ENCODE results near the gene NMRK2. TPM values are rescaled to one million over a fixed set of nuclear protein-coding genes. Genes with fewer than 3 reads are reported as not detected.

The NMRK2 gene
- total RNA-seq, 1 experiment from 2014 or later = not detected

DNA sequence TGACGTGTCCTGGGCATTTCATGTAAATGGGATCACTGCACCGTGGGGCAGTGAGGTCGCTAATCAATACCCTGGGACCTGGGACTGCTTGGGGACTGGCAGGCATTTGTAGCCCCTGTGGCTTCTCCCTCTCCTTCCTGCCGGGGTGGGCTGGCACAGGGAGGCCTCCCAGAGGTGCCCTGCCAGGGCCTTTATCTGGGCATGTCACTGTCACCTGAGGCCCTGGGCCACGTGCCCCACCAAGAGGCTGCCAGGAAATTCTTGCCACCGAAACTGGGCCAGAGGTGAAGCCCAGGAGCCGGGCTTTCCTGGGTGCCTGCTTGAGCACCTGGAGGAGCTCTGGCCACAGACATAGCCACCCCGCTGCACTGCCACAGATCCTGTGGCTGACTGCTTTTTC, 1.8 kb upstream of the NMRK2 start:
- POLR2A ChIA-PET = interaction anchor here (0.6 to 1.5 kb wide), 2 partner anchors 25 to 54 kb away, joined by 3 read pairs; partner anchors contain the start of gene EEF2
- no peak overlapping the region for H3K4me2 ChIP-seq (ENCODE audit: low read length)

More for the DNA sequence above, 1.8 kb upstream of the NMRK2 start:
- no peaks in the 10 kb centered on the region for H4K20me1 ChIP-seq (ENCODE audit: insufficient read depth)
- ChIA-PET CTCF (no interaction called here), RAD21 (ENCODE audit: low non-redundant PET in 1 of 2, low total read pairs in 2 of 2, uncharacterized antibody in 2 of 2, unreplicated experiment in 2 of 2) (no interaction called here)
- no peak for DNase-seq (ENCODE audit: low read depth, low spot score)
- no peak overlapping the region for H3K4me3 ChIP-seq (replicated peaks in 1 of 2; ENCODE audit: low read depth in 1 of 2, low read length in 2 of 2)
- H3K36me3 ChIP-seq (ENCODE audit: control insufficient read depth in 1 of 2, insufficient read depth in 2 of 2, low read length in 2 of 2) = no peaks in the 10 kb centered on the region
- H2AFZ ChIP-seq (ENCODE audit: low read depth, low read length, poor library complexity, severe bottlenecking) = no peak overlapping the region
- BruUV-seq (replicated peaks) = no TSS peak
- H3K9ac ChIP-seq (ENCODE audit: low read length) = no peak overlapping the region
- peaks cover 7% of the 10 kb centered on the region in 2 experiments; a peak in 3 of 4 replicates for H3K4me1 ChIP-seq (ENCODE audit: control insufficient read depth in 1 of 2, insufficient read depth in 2 of 2, low read length in 2 of 2)
- H3K27ac ChIP-seq (ENCODE audit: low read depth, low read length) = 0 out of 2 replicates have a peak overlapping the region, but pooled peaks have one; percentile 16
- no peaks in the 10 kb centered on the region for H3K79me2 ChIP-seq (ENCODE audit: insufficient read depth, low read length)
- TF ChIP-seq, protein P1, sequence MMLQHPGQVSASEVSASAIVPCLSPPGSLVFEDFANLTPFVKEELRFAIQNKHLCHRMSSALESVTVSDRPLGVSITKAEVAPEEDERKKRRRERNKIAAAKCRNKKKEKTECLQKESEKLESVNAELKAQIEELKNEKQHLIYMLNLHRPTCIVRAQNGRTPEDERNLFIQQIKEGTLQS (IDR thresholded peaks at IDR 0.05) = no peak
- no peak for TF ChIP-seq FOSL1 (IDR thresholded peaks at IDR 0.05; ENCODE audit: low read depth)
- TF ChIP-seq, protein P2, sequence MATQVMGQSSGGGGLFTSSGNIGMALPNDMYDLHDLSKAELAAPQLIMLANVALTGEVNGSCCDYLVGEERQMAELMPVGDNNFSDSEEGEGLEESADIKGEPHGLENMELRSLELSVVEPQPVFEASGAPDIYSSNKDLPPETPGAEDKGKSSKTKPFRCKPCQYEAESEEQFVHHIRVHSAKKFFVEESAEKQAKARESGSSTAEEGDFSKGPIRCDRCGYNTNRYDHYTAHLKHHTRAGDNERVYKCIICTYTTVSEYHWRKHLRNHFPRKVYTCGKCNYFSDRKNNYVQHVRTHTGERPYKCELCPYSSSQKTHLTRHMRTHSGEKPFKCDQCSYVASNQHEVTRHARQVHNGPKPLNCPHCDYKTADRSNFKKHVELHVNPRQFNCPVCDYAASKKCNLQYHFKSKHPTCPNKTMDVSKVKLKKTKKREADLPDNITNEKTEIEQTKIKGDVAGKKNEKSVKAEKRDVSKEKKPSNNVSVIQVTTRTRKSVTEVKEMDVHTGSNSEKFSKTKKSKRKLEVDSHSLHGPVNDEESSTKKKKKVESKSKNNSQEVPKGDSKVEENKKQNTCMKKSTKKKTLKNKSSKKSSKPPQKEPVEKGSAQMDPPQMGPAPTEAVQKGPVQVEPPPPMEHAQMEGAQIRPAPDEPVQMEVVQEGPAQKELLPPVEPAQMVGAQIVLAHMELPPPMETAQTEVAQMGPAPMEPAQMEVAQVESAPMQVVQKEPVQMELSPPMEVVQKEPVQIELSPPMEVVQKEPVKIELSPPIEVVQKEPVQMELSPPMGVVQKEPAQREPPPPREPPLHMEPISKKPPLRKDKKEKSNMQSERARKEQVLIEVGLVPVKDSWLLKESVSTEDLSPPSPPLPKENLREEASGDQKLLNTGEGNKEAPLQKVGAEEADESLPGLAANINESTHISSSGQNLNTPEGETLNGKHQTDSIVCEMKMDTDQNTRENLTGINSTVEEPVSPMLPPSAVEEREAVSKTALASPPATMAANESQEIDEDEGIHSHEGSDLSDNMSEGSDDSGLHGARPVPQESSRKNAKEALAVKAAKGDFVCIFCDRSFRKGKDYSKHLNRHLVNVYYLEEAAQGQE (IDR thresholded peaks at IDR 0.05; ENCODE audit: low read depth) = no peak
- no peak for TF ChIP-seq TCF7L2 (IDR thresholded peaks at IDR 0.05; ENCODE audit: borderline replicate concordance, extremely low read depth, insufficient read depth, insufficient read length)
- TF ChIP-seq, protein P3, sequence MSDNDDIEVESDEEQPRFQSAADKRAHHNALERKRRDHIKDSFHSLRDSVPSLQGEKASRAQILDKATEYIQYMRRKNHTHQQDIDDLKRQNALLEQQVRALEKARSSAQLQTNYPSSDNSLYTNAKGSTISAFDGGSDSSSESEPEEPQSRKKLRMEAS (IDR thresholded peaks at IDR 0.05) = peak; percentile 47; the same call in 1 of the 2 replicates
- intact Hi-C loops (cut with micrococcal nuclease) = no loop called here
- peak; percentile 27; the same call in 1 of the 2 replicates for ATAC-seq
- H3K9me3 ChIP-seq (ENCODE audit: control insufficient read depth in 1 of 2, insufficient read depth in 1 of 2, low read depth in 1 of 2, low read length in 2 of 2) = no peaks in the 10 kb centered on the region
- no peaks in the 10 kb centered on the region for H3K27me3 ChIP-seq (ENCODE audit: insufficient read depth, low read length)
- no peaks in the 10 kb centered on the region for H3K9me2 ChIP-seq (ENCODE audit: insufficient read depth)

All from HCT116 (cell line).